HG02759 (cell line): Measurements from ENCODE around the gene RILPL1.
"Not testable (repeated sequence)": the region's sequence is repeated elsewhere in the genome, so short reads cannot be mapped to it uniquely, and the experiment has no call there.

Experiments
- ATAC-seq: cut with Tn5 transposase; IDR thresholded peaks from one replicate; pipeline ENCODE4 v1.9.1; 2021; ENCODE audit warnings: mild to moderate bottlenecking, moderate library complexity; ENCODE audit not compliant: unreplicated experiment

Gene RILPL1, protein sequence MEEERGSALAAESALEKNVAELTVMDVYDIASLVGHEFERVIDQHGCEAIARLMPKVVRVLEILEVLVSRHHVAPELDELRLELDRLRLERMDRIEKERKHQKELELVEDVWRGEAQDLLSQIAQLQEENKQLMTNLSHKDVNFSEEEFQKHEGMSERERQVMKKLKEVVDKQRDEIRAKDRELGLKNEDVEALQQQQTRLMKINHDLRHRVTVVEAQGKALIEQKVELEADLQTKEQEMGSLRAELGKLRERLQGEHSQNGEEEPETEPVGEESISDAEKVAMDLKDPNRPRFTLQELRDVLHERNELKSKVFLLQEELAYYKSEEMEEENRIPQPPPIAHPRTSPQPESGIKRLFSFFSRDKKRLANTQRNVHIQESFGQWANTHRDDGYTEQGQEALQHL

DNA sequence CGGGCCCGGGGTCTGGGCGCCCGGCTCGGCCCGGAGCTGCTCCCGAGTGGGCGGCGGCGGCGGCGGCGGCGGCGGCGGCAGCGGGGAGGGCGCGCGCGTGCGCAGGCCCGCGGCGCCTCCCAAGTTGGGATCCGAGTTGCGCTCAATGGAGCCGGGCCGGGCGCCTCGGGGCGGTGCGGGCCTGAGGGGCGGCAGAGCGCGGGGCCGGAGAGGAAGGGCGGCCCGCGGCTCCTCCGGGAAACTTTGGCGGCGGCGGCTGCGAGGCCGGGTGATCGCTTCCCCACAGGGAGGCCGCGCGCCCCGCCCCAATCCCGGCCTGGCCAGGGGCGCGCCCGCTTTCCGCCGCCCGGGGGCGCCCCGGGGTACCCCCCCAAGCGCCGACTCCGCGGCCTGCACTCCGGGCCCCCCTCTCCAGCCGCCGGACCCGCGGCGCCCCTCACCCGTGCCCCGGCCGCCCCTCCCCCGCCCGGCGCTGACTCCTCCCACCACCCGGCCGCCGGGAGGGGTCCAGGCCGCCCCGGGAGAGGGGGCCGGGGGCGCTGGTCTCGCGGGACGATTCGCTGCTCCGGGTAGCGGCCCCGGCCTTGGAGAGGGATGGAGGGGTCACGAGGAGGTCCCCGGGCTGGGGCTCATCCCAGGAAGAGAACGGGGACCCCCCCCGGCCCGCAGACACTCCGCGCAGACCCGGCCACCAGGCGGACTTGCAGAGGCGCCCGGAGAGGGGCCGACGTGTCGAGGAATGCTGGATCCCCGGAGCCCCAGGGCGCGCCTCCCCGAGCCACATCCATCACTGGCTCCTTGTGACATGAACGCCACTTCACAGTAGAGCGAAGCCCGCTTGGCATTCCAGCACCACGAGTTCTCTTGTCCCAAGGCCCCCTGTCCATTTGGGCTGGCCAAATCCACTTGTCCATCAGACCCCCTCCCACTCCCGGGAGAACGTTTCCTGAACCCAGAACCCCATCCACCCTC, at the start of gene RILPL1:
RILPL1 (minus strand) TSS at position 48 of the 972 bp plus-strand sequence. CDS start 237 bp downstream, outside the sequence.
- ATAC-seq = peak; percentile 73

DNA sequence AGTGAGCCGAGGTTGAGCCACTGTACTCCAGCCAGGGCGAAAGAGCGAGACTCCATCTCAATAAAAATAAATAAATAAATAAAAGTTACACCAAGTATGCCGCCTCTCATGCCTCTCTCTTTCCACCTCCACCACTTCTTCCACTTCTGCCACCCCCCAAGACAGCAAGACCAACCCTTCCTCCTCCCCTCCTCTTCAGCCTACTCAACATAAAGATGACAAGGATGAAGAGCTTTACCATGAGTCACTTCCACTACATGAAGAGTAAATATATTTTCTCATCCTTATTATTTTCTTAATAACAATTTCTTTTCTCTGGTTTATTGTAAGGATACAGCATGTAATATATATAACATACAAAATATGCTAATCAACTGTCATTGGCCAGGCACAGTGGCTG, 47.3 kb upstream of the RILPL1 start:
- no peak for ATAC-seq

DNA sequence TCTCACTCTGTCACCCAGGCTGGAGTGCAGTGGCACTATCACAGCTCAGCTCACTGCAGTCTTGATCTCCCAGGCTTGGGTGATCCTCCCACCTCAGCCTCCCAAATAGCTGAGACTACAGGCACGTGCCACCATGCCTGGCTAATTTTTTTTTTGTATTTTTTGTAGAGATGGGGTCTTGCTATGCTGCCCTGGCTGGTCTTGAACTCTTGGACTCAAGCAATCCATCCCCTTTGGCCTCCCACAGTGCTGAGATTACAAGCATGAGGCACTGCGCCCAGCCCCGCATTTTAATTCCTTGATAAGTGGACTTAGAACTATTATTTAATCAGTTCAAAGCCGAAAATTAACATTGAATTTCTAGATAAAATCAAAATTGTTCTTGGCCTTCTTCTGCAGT, 45.3 kb upstream of the RILPL1 start:
- ATAC-seq = not testable (repeated sequence)

DNA sequence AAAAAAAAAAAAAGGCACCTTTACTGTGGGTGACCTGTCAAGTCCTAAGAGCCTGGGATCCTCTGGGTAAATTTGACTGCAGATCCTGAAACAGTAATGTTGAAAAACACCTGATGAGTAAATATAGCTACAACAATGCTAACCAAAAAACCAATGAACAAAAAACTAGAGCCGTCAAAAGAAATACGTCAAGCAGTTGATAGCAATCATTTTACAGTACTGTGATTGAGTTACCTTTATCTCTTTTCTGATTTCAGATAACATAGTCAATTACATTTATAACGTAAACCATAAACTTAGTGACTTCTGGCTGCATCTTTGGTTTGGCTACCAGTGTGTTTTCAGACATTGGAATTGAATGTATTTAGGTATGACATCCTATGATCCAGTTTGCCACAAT, 44.7 kb upstream of the RILPL1 start:
- no peak for ATAC-seq

DNA sequence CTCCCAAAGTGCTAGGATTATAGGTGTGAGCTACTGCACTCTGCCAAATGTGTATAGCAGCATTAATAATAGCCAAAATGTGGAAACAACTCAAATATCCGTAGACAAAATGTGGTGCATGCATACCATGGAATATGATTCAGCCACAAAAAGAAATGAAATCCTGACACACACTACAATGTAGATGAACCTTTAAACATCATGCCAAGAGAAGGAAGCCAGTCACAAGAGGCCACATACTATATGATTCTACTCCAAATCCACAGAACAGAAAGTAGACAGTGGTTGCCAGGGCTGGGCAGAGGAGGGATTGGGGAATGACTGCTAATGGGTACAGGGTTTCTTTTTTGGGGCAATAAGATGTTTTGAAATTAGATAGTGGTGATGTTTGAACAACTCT, 43.1 kb upstream of the RILPL1 start:
- no peak for ATAC-seq

DNA sequence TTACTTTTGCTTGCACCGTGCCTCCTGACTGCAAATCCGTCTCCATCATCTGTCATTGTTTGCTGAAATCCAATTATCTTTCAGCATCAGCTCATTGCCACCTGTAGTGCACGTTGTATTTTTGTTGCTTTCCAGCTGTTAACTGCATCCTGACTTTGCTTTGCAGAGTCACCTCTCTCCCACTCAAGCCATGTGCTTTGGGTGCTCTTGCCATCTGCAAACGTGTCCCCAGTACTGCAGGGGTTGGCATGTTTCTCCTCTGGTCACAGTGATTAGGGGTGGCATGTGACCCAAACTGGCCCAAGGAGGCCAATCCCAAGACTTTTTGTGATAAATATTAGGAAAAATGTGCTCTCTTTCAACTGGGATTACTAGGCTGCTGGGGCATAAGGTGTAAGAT, 40.4 kb upstream of the RILPL1 start:
- no peak for ATAC-seq

DNA sequence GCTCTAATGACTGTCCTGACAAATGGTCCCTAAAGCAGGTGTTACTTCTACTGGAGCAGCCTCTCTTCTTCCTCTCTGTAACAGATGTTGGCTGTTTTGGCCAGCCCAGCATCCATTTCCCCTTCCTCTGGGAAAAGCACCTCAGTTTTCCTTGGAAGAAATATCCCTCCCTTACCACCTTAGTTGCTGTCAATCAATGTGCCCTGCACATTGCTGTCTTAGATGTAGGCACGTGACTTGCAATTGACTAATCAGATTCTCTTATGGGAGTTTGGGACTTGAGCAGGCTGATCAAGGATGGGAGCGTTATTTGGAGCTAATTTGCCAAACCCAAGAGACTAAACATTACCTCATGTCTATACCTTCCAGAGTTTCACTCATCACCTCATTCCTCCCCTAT, 38.9 kb upstream of the RILPL1 start:
- no peak for ATAC-seq

DNA sequence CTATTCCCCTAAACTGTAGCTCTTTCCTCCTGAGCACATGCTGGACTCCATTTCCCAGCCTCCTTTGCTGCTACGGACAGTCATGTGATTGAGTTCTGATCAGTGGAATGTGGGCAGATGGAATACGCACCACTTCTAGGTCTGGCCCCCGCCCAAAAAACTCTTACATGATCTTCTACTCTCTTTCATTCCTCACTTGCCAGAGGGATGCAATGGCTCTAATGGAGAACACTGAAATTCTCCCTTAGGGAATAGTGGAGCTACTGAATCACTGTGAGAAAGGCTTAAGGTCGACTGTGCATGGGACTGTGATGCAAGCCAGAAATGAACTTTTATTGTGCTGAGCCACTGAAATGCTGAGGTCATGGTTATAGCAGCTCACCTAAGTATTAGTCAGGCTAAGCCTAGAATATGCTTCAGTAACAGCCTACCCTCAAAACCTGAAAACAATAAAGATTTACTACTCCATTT, 37.9 kb upstream of the RILPL1 start:
- no peak for ATAC-seq

DNA sequence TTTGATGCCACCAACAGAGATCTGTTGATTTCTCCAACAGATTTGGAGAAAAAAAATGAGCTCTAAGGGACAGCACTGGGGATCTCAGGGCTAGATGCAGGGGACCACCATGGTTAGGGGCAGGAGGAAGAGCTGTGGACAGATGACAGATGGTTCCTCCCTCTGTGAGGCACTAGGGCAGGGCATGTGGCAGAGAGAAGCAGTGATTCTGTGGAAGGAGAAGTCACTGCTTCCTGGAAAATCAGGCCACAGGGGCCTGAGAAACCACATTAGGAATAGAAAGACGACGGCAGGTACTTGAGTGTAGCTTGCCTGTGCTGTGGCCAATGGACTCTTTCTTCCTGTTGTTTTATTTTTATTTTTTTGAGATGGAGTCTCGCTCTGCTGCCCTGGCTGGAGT, 25.9 kb upstream of the RILPL1 start:
- no peak for ATAC-seq

DNA sequence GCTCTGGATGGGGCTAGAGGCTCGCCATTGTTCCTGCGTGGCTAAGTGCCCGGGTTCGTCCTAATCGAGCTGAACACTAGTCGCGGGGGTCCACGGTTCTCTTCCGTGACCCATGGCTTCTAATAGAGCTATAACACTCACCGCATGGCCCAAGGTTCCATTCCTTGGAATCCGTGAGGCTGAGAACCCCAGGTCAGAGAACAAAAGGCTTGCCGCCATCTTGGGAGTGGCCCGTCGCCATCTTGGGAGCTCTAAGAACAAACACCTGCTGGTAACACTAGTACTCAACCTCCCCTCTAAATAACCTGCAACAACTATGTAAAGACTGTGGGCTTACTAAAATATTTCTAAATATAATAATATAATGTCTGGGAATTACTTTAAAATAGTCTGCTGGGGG, 25.0 kb upstream of the RILPL1 start:
- not testable (repeated sequence) for ATAC-seq

DNA sequence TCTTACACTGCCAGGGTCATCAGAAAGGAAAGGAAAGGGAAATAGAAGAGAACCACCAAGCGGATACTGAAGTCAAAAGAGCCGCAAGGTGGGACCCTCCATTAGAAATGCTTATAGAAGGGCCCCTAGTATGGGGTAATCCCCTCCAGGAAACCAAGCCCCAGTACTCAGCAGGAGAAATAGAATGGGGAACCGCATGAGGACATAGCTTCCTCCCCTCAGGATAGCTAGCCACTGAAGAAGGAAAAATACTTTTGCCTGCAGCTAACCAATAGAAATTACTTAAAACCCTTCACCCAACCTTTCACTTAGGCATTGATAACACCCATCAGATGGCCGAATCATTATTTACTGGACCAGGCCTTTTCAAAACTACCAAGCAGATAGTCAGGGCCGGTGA, 21.3 kb upstream of the RILPL1 start:
- not testable (repeated sequence) for ATAC-seq

DNA sequence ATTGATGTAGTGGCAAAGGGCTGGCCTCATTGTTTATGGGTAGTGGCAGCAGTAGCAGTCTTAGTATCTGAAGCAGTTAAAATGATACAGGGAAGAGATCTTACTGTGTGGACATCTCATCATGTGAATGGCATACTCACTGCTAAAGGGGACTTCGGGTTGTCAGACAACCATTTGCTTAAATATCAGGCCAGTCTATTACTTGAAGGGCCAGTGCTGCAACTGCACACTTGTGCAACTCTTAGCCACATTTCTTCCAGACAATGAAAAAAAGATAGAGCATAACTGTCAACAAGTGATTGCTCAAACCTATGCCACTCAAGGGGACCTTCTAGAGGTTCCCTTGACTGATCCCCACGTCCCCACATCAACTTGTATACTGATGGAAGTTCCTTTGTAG, 20.6 kb upstream of the RILPL1 start:
- not testable (repeated sequence) for ATAC-seq

DNA sequence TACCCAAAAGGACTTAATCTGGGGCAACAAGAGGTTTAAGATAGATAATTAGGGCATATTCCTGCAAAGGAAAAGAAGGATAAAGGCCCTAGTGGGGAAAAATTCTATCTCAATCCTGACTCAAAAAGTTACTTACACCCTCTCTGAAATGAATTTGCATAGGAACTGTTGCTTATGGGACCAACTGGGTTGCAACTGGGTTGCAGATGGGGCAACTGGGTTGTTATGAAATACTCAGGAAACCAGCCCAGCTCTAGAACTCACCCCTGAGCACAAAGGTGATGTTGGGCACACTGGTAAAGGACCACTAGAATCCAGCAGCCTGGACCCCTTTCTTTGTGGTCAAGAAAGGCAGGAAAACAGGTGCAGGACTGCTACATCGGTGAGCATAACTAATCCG, 17.2 kb upstream of the RILPL1 start:
- ATAC-seq = no peak

DNA sequence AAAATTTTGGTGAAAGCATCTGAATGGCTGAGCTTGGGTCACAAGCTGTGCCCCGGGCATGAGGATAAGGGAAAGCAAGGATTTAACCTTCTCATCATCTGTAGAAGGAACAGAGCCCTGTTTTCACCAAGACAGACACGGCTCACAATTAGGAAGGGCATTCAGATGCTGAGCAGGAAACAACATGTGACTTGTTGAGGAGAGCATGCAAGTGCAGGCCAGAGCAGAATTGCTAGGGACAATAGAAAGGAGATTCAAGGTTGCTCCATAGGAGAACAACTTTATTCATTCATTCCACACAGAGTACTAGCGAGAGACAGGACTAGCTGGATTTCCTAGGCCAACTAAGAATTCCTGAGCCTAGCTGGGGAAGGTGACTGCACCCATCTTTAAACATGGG, 14.6 kb upstream of the RILPL1 start:
- ATAC-seq = no peak

DNA sequence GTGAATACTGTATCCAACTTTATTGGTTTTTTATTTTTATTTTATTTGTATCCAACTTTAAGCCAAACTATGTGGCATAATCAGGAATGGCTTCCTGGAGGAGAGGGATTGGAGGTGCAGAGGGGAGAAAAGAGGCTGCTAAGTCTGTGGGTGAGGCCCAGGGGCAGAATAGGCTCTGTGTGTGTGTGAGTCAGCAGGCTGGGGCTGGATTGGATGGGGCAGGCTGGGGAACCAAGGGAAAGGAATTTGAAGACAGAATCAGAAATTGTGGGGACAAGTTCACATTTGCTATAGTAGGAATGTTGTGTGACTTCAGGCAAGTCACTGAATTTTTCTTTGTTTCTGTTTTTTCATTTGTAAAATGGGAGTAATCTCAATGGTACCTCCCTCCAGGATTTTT, 12.8 kb upstream of the RILPL1 start:
- no peak for ATAC-seq

DNA sequence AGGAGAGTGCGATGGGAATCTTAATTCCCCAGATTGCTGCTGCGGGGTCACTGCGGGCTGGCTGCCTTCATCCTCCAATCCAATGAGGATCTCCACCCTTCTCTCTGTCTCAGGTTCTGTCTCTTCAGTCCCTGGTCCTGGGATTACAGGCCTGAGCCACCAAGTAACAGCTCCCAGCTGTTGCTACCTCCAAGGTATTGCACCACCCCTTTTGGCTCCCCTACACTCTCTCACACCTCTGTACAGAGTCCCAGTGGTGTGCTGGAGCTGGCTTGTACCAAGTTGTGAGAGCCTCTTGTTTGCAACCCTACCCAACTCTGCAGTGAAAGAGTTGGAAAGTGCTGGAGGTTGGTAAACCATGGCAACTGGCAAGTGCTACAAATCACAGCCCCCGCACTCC, 10.0 kb upstream of the RILPL1 start:
- ATAC-seq = no peak

DNA sequence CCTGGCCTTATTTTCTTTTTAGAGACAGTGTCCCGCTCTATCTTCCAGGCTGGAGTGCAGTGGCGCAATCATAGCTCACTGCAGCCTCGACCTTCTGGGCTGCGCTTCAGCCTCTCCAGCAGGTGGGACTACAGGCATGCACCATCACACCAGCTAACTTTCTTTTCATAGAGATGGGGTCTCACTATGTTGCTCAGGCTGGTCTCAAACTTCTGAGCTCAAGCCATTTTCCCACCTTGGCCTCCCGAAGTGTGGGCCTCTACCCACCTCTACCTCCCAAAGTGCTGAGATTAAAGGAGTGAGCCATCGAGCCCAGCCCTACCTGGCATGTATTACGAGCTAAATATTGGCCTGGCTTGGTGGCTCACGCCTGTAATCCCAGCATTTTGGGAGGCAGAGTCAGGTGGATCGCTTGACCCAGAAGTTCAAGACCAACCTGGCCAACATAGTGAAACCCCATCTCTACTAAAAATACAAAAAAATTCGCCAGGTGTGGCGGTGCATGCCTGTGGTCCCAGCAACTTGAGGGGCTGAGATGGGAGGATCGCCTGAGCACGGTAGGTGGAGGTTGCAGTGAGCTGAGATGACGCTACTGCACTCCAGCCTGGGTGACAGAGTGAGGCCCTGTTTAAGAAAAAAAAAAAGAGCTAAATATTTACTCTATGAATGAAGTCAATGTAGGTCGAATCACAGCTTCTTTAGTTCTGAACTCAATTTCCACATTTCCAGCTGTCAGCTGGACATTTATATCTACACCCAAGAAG, 7.6 kb upstream of the RILPL1 start:
- no peak for ATAC-seq

DNA sequence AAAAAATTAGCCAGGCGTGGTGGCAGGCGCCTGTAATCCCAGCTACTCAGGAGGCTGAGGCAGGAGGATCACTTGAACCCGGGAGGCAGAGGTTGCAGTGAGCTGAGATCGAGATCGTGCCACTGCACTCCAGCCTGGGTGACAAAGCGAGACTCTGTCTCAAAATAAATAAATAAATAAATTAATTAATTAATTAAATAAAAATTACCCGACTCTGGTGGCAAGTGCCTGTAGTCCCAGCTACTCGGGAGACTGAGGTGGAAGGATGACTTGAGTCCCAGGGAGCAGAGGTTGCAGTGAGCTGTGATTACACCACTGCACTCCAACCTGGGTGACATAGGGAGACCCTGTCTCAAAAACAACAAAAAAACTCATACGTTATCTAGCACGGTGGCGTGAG, 2.4 kb upstream of the RILPL1 start:
- ATAC-seq = not testable (repeated sequence)

DNA sequence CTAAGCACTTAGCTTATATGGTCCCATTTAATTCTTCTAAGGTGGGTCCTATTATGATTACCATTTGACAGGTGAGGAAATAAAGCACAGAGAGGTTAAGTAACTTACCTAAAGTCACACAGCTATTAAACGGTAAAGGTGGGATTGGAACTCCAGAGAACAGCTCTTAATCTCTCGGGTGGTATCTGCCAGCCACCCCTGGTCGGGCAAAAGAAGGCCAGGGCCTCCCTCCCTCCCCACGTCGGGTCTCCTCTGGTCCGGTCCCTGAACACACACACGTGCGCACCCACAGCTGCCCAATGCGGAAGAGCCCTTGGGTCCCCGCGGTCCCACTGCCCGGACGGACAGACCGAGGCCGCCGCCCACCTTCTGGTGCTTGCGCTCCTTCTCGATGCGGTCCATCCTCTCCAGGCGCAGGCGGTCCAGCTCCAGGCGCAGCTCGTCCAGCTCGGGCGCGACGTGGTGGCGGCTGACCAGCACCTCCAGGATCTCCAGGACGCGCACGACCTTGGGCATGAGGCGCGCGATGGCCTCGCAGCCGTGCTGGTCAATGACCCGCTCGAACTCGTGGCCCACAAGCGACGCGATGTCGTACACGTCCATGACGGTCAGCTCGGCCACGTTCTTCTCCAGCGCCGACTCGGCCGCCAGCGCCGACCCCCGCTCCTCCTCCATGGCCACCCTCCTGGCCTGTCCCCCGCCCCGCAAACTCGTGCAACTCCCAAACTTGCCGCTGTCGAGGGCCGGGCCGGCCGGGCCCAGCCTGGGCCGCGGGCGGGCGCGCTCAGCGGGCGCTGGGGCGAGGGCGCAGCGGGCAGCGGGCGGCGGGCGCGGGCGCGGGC, 490 bp downstream of the RILPL1 start:
- ATAC-seq = peak; percentile 35

DNA sequence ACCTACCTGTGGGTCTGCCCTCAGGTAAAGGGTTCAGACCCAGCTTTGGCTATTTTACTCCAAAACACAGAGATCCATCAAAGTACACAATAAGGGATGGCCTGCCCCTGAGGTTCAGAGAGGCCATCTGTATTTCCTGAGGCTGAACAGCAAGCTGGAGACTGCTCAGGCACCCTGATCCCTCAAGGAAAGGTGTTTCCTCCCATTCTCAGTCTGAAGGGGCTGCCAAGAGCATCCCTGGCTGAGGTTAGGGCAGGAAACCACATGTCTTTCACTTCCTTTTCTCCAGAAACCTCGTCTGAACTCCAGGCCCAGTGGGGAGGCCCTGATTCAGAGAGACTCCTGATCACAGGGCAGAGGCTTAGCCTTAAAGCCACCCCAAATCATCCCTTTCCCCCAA, 1.5 kb downstream of the RILPL1 start:
- ATAC-seq = no peak
